RWPE2 (cell line): ENCODE measurements around the gene SCFD2.

Experiments
- ATAC-seq: fragments of 200-7000 bp; cut with Tn5 transposase; 3 replicates; pipeline ENCODE4 v1.9.1; 2021; ENCODE audit warnings: low read depth
- DNase-seq: peaks from one replicate; pipeline ENCODE4 v3.0.0-alpha.2; 2020; ENCODE audit warnings: low spot score
- H3K27ac ChIP-seq: fragments of 450-650 bp; 2 replicates; pipeline ENCODE4 v1.5.1; 2017; ENCODE audit warnings: mild to moderate bottlenecking; ENCODE audit not compliant: poor library complexity, severe bottlenecking
- H3K27me3 ChIP-seq: fragments of 250-450 bp; sonication (Bioruptor Pico); 2 replicates; pipeline ENCODE4 v1.5.1; 2021; ENCODE audit warnings: mild to moderate bottlenecking, moderate library complexity; ENCODE audit not compliant: insufficient read depth, poor library complexity, severe bottlenecking
- H3K36me3 ChIP-seq: fragments of 250-450 bp; sonication (Bioruptor Pico); 2 replicates; pipeline ENCODE4 v1.5.1; 2020; ENCODE audit warnings: low read depth, mild to moderate bottlenecking, moderate library complexity
- H3K4me1 ChIP-seq: fragments of 250-450 bp; sonication (Bioruptor Pico); 2 replicates; pipeline ENCODE4 v1.5.1; 2021; ENCODE audit warnings: mild to moderate bottlenecking, moderate library complexity; ENCODE audit not compliant: insufficient read depth, poor library complexity, severe bottlenecking
- H3K4me3 ChIP-seq: fragments of 250-450 bp; sonication (Bioruptor Pico); 2 replicates; pipeline ENCODE4 v1.5.1; 2021; ENCODE audit warnings: mild to moderate bottlenecking, moderate library complexity; ENCODE audit not compliant: severe bottlenecking
- H3K9me3 ChIP-seq: fragments of 250-450 bp; sonication (Bioruptor Pico); 2 replicates; pipeline ENCODE4 v1.5.1; 2021; ENCODE audit warnings: mild to moderate bottlenecking, moderate library complexity; ENCODE audit not compliant: severe bottlenecking
- TF ChIP-seq, protein P1 (sequence below): fragments of 450-650 bp; IDR thresholded peaks from one replicate; pipeline ENCODE4 v1.5.1; 2017; ENCODE audit warnings: mild to moderate bottlenecking, moderate library complexity; ENCODE audit not compliant: poor library complexity, severe bottlenecking

The SCFD2 gene

GRCh38 chr4:53089936-53090729, 275.7 kb downstream of the SCFD2 start:
- Histone ChIP-seq H3K4me3 (no peak overlapping the region), H3K9me3 (no peaks in the 10 kb centered on the region), H3K27ac (no peak overlapping the region), H3K4me1 (no peaks in the 10 kb centered on the region), H3K36me3 (no peaks in the 10 kb centered on the region), H3K27me3 (no peaks in the 10 kb centered on the region)
- DNase-seq, result no peak
- TF ChIP-seq, protein P1, sequence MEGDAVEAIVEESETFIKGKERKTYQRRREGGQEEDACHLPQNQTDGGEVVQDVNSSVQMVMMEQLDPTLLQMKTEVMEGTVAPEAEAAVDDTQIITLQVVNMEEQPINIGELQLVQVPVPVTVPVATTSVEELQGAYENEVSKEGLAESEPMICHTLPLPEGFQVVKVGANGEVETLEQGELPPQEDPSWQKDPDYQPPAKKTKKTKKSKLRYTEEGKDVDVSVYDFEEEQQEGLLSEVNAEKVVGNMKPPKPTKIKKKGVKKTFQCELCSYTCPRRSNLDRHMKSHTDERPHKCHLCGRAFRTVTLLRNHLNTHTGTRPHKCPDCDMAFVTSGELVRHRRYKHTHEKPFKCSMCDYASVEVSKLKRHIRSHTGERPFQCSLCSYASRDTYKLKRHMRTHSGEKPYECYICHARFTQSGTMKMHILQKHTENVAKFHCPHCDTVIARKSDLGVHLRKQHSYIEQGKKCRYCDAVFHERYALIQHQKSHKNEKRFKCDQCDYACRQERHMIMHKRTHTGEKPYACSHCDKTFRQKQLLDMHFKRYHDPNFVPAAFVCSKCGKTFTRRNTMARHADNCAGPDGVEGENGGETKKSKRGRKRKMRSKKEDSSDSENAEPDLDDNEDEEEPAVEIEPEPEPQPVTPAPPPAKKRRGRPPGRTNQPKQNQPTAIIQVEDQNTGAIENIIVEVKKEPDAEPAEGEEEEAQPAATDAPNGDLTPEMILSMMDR, result no peak
- ATAC-seq, result no peak

DNA sequence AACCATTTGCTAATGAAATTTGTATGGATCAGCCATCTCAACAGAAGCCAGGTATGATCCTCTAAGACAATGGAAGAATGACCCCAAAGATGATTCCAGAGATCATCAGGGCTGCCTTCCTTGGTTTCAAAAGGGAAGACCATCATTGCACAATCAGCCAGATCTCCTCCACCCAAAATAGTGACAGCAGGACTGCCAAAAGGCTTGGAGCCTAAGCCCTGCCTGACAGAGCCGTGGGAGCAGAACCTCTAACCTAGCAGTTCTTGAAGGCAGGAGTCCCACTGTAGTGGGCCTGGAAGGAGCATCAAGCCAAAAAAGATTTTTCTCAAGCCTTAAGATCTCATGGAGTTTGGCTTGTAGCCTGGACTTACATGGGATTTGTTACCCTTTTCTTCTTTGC, 277.7 kb downstream of the SCFD2 start:
- H3K4me1 ChIP-seq, result no peaks in the 10 kb centered on the region
- no peaks in the 10 kb centered on the region for H3K27me3 ChIP-seq
- no peak overlapping the region for H3K27ac ChIP-seq
- H3K9me3 ChIP-seq, result no peaks in the 10 kb centered on the region
- ATAC-seq (no peak), DNase-seq (no peak)
- TF ChIP-seq, protein P1, result no peak
- H3K4me3 ChIP-seq, result no peak overlapping the region
- H3K36me3 ChIP-seq, result no peaks in the 10 kb centered on the region

GRCh38 chr4:53076374-53076958, 289.4 kb downstream of the SCFD2 start:
- TF ChIP-seq, protein P1, result no peak
- no peaks in the 10 kb centered on the region for H3K36me3 ChIP-seq
- H3K4me1 ChIP-seq, result no peaks in the 10 kb centered on the region
- H3K9me3 ChIP-seq, result no peaks in the 10 kb centered on the region
- no peak overlapping the region for H3K27ac ChIP-seq
- H3K27me3 ChIP-seq, result no peaks in the 10 kb centered on the region
- no peak for DNase-seq
- no peak overlapping the region for H3K4me3 ChIP-seq
- ATAC-seq, result no peak

DNA sequence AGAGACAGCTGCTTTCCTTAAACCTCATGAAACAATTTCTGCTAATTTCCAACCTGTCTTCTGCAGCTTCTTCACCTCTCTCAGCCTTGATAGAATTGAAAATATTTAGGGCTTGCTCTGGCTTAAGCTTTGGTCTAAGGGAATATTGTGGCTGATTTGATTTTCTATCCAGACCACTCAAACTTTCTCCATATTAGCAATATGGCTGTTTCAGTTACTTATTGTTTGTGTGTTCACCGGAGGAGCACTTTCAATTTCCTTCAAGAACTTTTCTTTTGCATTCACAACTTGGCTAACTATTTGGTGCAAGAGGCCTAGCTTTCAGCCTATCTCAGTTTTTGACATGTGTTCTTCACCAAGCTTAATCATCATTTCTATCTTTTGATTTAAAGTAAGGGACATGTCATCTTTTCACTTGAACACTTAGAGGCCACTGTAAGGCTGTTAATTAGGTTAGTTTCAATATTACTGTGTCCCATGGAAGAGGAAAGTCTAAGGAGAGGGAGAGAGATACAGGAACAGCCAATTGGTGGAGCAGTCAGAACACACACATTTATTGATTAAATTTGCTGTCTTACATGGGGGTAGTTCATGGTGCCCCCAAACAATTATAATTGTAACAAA, 290.6 kb downstream of the SCFD2 start:
- Histone ChIP-seq H3K27me3 (no peaks in the 10 kb centered on the region), H3K36me3 (no peaks in the 10 kb centered on the region), H3K9me3 (no peaks in the 10 kb centered on the region), H3K4me1 (no peaks in the 10 kb centered on the region), H3K27ac (no peak overlapping the region), H3K4me3 (no peak overlapping the region)
- DNase-seq (no peak), ATAC-seq (no peak)
- TF ChIP-seq, protein P1, result no peak
